ENCODE results near the gene TPX2.
A peak's percentile ranks its signal among the peaks of the same experiment; 100 is the strongest.

Gene TPX2

GRCh38 chr20:31738729-31739549 lies at the start of gene TPX2:
Gene TPX2 (plus strand): TSS chr20:31739290. CDS start chr20:31757477, 18,187 bp downstream.
- DNase-seq (ENCODE audit: low spot score): peak; percentile 90

- DNase-seq (ENCODE audit: low spot score): no peak
Observed at GRCh38 chr20:31690124-31690666, 48.9 kb upstream of the TPX2 start.

- no peak for DNase-seq (ENCODE audit: low spot score)
Observed at GRCh38 chr20:31691646-31692275, 47.3 kb upstream of the TPX2 start.

GRCh38 chr20:31693402-31693801 lies 45.7 kb upstream of the TPX2 start:
- DNase-seq (ENCODE audit: low spot score): no peak

- no peak for DNase-seq (ENCODE audit: low spot score)
Observed at GRCh38 chr20:31693987-31694661, 45.0 kb upstream of the TPX2 start.

GRCh38 chr20:31694842-31695593 lies 44.1 kb upstream of the TPX2 start:
- DNase-seq (ENCODE audit: low spot score): no peak

GRCh38 chr20:31695849-31696804 lies 43.0 kb upstream of the TPX2 start:
- DNase-seq (ENCODE audit: low spot score): no peak

- no peak for DNase-seq (ENCODE audit: low spot score)
Observed at GRCh38 chr20:31698243-31698802, 40.8 kb upstream of the TPX2 start.

- no peak for DNase-seq (ENCODE audit: low spot score)
Observed at GRCh38 chr20:31698803-31699718, 40.0 kb upstream of the TPX2 start.

- no peak for DNase-seq (ENCODE audit: low spot score)
Observed at GRCh38 chr20:31699801-31700728, 39.0 kb upstream of the TPX2 start.

- DNase-seq (ENCODE audit: low spot score): no peak
Observed at GRCh38 chr20:31700747-31701146, 38.3 kb upstream of the TPX2 start.

GRCh38 chr20:31701591-31701990 lies 37.5 kb upstream of the TPX2 start:
- DNase-seq (ENCODE audit: low spot score): no peak

GRCh38 chr20:31704225-31705119 lies 34.6 kb upstream of the TPX2 start:
- DNase-seq (ENCODE audit: low spot score): no peak

- DNase-seq (ENCODE audit: low spot score): no peak
Observed at GRCh38 chr20:31705191-31705590, 33.9 kb upstream of the TPX2 start.

- DNase-seq (ENCODE audit: low spot score): no peak
Observed at GRCh38 chr20:31705598-31706597, 33.2 kb upstream of the TPX2 start.

Data from CD4-positive, alpha-beta T cell treated with Interleukin-6 at 100 ng/mL for 8 hours (primary cell).